ENCODE data around the gene MVK. TPM values are rescaled to one million over a fixed set of nuclear protein-coding genes. Genes with fewer than 3 reads are reported as not detected.

Gene MVK
- total and polyA plus RNA-seq, 2 of the 4 experiments (the other 2 are of a cell fraction): 6.6 to 11.5 TPM

GRCh38 chr12:109596418-109597244 is 23.0 kb downstream of the MVK start:
- no TSS peak for BruUV-seq (replicated peaks)
- Histone ChIP-seq H3K9ac (ENCODE audit: low read depth, low read length) (no peak overlapping the region), H3K18ac (ENCODE audit: low read depth, low read length) (no peak overlapping the region), H3K56ac (ENCODE audit: extremely low read depth, insufficient read depth, low read length) (no peak overlapping the region), H2AK9ac (replicated peaks; ENCODE audit: low read depth, low read length, poor library complexity) (peak overlapping the region; percentile 45), H2BK120ac (ENCODE audit: low read depth, low read length) (no peak overlapping the region), H3K27me3 (ENCODE audit: control insufficient read depth, insufficient read depth, low read length) (peaks cover under 1% of the 10 kb centered on the region; the same call in 1 of the 2 replicates), H2AFZ (replicated peaks; ENCODE audit: low read length, poor library complexity) (no peak overlapping the region), H4K5ac (ENCODE audit: low read depth, low read length) (no peak overlapping the region), H3K4ac (ENCODE audit: low read depth, low read length) (no peak overlapping the region), H2AK5ac (ENCODE audit: low read depth, low read length) (no peak overlapping the region), H3K27ac (ENCODE audit: insufficient read depth, low read length) (no peak overlapping the region), H3K9me1 (ENCODE audit: insufficient read depth, low read length) (peaks cover 3% of the 10 kb centered on the region; the same call in 1 of the 2 replicates), H3K79me1 (ENCODE audit: low read depth in 1 of 2, low read length in 2 of 2) (no peaks in the 10 kb centered on the region), H3K36me3 (ENCODE audit: control insufficient read depth, insufficient read depth, low read length) (no peaks in the 10 kb centered on the region), H3K4me2 (ENCODE audit: low read depth, low read length) (no peak overlapping the region), H3K23ac (ENCODE audit: low read depth, low read length) (no peak overlapping the region), H2BK5ac (ENCODE audit: low read depth, low read length, poor library complexity, severe bottlenecking) (no peak overlapping the region), H4K20me1 (ENCODE audit: insufficient read depth, low read length) (no peaks in the 10 kb centered on the region), H4K91ac (ENCODE audit: insufficient read depth, low read depth, low read length) (no peak overlapping the region), H3K9me3 (ENCODE audit: control insufficient read depth, insufficient read depth, low read length) (no peaks in the 10 kb centered on the region), H4K8ac (ENCODE audit: low read depth in 2 of 2, low read length in 2 of 2) (no peak overlapping the region), H3K4me3 (ENCODE audit: insufficient read depth, low read depth, low read length) (no peak overlapping the region), H2BK20ac (ENCODE audit: low read depth, low read length) (no peak overlapping the region), H3K14ac (replicated peaks; ENCODE audit: low read depth, low read length) (no peak overlapping the region), H3K4me1 (ENCODE audit: control insufficient read depth, insufficient read depth, low read length) (peaks cover 2% of the 10 kb centered on the region; the same call in 1 of the 2 replicates), H2BK15ac (ENCODE audit: low read depth, low read length) (no peak overlapping the region)
- intact Hi-C loops (cut with micrococcal nuclease) (loop anchor here (1.0 to 5.0 kb wide), 4 partner anchors 78 to 248 kb away; partner anchors contain the start of gene FAM222A), dilution Hi-C loops (cut with HindIII; ENCODE audit: low sequenced_read_pairs, unreplicated experiment) (no loop called here), in situ Hi-C loops (cut with MboI; ENCODE audit: low sequenced_read_pairs) (no loop called here)
- ATAC-seq (ENCODE audit: low read depth) (no peak), DNase-seq (no peak)
- ChIA-PET CTCF (interaction anchor here (0.8 to 3.3 kb wide), 10 partner anchors 9 to 189 kb away, joined by 3 to 36 read pairs (median 4); partner anchors contain the start of genes MMAB and MVK), POLR2A (ENCODE audit: unreplicated experiment) (no interaction called here)
- TF ChIP-seq RFX5 (IDR thresholded peaks at IDR 0.05; ENCODE audit: low read depth, low read length) (no peak), ELK1 (IDR thresholded peaks at IDR 0.05; ENCODE audit: borderline replicate concordance, low read depth, low read length) (no peak), MXI1 (IDR thresholded peaks at IDR 0.05; ENCODE audit: borderline replicate concordance, low read depth, low read length) (no peak)
- WGBS, 2 experiments (ENCODE audit: extremely low coverage in 2 of 2, insufficient read length in 1 of 2): 74% methylated on average over 6 of the region's 24 CpGs; no CpG with 5 or more reads in 1 of the 2 experiments
